ENCODE data around the gene PHOSPHO1. TPM values are rescaled to one million over a fixed set of nuclear protein-coding genes. Genes with fewer than 3 reads are reported as not detected.

PHOSPHO1 gene
- total RNA-seq, 1 donor from 2014 or later = not detected

GRCh38 chr17:49216482-49216881 is 14.1 kb downstream of the PHOSPHO1 start:
- H3K9me3 Mint-ChIP-seq = no peaks in the 10 kb centered on the region
- H3K27ac Mint-ChIP-seq (ENCODE audit: unreplicated experiment) = peak overlapping the region; percentile 96
- DNase-seq (ENCODE audit: low read depth, low spot score) = no peak
- no peaks in the 10 kb centered on the region for H3K36me3 Mint-ChIP-seq (ENCODE audit: low read depth)
- no peak for TF ChIP-seq CTCF (conservative IDR thresholded peaks at IDR 0.05)
- peaks cover 11% of the 10 kb centered on the region for H3K27me3 Mint-ChIP-seq (ENCODE audit: low read depth)
- H3K4me3 Mint-ChIP-seq = no peak overlapping the region
- H3K4me1 Mint-ChIP-seq = no peaks in the 10 kb centered on the region

- H3K27ac Mint-ChIP-seq (ENCODE audit: unreplicated experiment) = no peak overlapping the region
- H3K9me3 Mint-ChIP-seq = no peaks in the 10 kb centered on the region
- H3K27me3 Mint-ChIP-seq (ENCODE audit: low read depth) = peaks cover 18% of the 10 kb centered on the region
- DNase-seq (ENCODE audit: low read depth, low spot score) = no peak
- TF ChIP-seq CTCF (conservative IDR thresholded peaks at IDR 0.05) = no peak
- peaks cover 8% of the 10 kb centered on the region for H3K4me1 Mint-ChIP-seq
- no peak overlapping the region for H3K4me3 Mint-ChIP-seq
- no peaks in the 10 kb centered on the region for H3K36me3 Mint-ChIP-seq (ENCODE audit: low read depth)
These were observed 15.8 kb downstream of the PHOSPHO1 start for GRCh38 chr17:49214676-49215360.

GRCh38 chr17:49213847-49214246 is 16.7 kb downstream of the PHOSPHO1 start:
- no peaks in the 10 kb centered on the region for H3K9me3 Mint-ChIP-seq
- peaks cover 9% of the 10 kb centered on the region for H3K4me1 Mint-ChIP-seq
- no peak for DNase-seq (ENCODE audit: low read depth, low spot score)
- peaks cover 28% of the 10 kb centered on the region for H3K27me3 Mint-ChIP-seq (ENCODE audit: low read depth)
- H3K36me3 Mint-ChIP-seq (ENCODE audit: low read depth) = no peaks in the 10 kb centered on the region
- H3K27ac Mint-ChIP-seq (ENCODE audit: unreplicated experiment) = no peak overlapping the region
- TF ChIP-seq CTCF (conservative IDR thresholded peaks at IDR 0.05) = no peak
- no peak overlapping the region for H3K4me3 Mint-ChIP-seq

- Mint-ChIP-seq H3K36me3 (ENCODE audit: low read depth) (no peaks in the 10 kb centered on the region), H3K9me3 (no peaks in the 10 kb centered on the region), H3K4me1 (peaks cover 9% of the 10 kb centered on the region), H3K27ac (ENCODE audit: unreplicated experiment) (no peak overlapping the region), H3K27me3 (ENCODE audit: low read depth) (peaks cover 30% of the 10 kb centered on the region), H3K4me3 (no peak overlapping the region)
- no peak for TF ChIP-seq CTCF (conservative IDR thresholded peaks at IDR 0.05)
- DNase-seq (ENCODE audit: low read depth, low spot score) = no peak
These were observed 17.2 kb downstream of the PHOSPHO1 start for GRCh38 chr17:49213399-49213798.

- Mint-ChIP-seq H3K4me3 (no peak within 1 kb of the TSS), H3K27me3 (ENCODE audit: low read depth) (peaks cover 32% of the 10 kb centered on the region), H3K9me3 (no peaks in the 10 kb centered on the region), H3K27ac (ENCODE audit: unreplicated experiment) (no peak within 1 kb of the TSS), H3K36me3 (ENCODE audit: low read depth) (no peaks in the 10 kb centered on the region), H3K4me1 (peaks cover 9% of the 10 kb centered on the region)
- no peak for DNase-seq (ENCODE audit: low read depth, low spot score)
- no peak for TF ChIP-seq CTCF (conservative IDR thresholded peaks at IDR 0.05)
These were observed 20.2 kb downstream of the PHOSPHO1 start, which contains the start of the genes ABI3 and GNGT2 for GRCh38 chr17:49210158-49211029. Gene ABI3, plus strand, starts transcription at chr17:49210707. Its CDS starts 18 bp downstream, at chr17:49210725. Gene GNGT2, minus strand, starts transcription at chr17:49210574. Its CDS starts 3,152 bp downstream, at chr17:49207422.

All from neural crest cell (in vitro differentiated cells).